Measurements from ENCODE around the gene LYPD5.
A peak's percentile ranks its signal among the peaks of the same experiment; 100 is the strongest.

Gene LYPD5

DNA sequence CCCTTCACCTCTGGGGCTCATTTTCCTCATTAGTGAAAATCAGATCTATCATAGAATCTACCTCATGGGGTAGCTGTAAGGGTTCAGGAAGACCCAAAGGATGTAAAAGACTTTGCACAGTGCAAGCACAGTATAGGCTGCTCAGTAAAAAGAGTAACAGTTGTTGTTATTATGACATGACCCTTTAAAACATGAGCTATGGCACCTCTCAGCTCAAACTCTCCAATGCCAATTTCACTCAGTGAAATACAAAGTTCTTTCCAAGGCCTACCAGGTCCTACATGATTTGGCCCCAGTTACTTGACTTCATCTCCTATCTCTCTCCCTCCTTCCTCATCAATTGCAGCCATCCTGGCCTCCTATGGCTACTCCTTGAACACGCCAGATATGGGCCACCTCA, 52.3 kb downstream of the LYPD5 start:
- DNase-seq, result no peak

DNA sequence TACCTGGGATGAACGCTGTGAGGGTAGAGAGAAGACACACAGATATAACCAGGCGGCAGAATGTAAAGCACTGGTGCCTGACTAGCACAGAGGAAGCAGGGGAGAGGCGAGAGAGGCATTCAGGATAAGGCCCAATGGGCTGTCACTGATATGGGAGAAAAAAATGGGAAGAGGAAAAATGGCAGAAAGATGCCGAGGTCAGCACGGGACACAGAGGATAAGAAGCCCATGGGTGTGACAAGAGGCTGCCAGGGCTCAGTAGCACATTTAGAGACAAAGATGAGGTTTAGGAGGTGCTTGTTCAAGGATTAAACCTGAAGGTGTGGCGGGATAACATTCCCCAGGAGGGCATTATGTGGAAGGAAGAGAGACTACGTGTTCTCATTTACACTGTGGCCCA, 53.1 kb downstream of the LYPD5 start:
- no peak for DNase-seq

DNA sequence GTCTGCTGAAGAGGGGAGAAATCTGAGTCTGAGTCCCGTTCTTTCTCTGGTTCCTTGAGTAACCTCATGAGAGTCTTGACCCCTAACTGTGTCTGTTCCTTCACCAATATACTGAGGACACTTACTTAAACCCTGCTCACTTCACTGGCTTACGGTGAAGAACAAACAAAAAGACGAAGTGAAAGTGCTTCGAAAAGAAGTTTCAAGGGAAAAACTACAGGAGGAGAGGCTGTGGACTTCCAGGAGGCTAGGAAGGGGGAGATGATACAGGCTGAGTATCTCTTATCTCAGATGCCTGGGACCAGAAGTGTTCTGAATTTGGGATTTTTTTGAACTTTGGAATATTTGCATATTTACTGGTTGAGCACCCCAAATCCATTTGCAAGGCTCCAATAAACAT, 53.6 kb downstream of the LYPD5 start:
- DNase-seq, result peak; percentile 67

DNA sequence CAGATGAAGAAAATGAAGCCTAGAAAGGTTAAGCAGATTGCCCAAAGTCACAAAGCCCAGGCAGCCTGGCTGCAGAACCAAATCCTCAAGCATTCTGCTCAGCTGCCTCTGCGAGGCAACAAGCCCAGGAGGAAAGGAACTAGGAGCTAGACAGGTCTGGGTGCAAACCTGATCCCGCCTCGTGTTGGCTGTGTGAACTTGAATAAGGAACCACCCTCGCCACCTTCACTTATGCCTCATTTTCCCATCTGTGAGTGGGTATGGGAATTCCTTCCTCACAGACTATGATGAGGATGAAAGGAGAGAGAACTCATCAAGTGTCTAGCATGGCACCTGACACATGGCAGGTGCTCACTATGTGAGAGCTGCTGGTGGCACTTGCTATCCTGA, 54.0 kb downstream of the LYPD5 start:
- no peak for DNase-seq

DNA sequence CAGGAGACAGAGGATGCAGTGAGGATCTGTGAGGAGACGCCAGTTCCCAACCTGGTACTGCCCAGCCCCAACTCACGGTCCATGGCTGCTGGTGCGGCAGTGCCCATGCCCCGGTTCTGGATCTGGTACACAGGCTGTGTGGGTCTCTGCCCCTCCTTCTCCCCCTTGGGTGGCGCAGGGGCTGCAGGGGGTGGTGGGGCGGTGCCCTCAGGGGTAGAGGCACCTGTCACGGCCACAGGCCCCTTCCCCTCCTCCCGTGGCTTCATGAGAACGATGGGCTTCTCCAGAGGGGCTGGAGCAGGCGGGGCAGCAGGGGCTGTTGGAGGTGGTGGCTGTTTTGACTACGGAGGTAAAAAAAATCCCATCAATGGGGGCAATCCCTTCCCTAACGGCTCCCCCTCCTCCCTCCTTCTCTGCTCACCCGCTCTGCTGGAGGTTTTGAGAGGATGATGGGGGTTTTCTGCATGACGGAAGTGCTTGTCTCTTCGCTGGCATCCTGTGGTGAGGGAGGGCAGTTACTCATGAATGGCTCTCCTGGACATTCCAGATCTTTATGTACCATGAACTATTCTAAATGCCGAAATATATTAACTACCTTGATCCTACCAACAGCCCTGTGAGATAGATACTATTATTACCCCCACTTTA, 54.6 kb downstream of the LYPD5 start:
- no peak for DNase-seq
